HG02884 (cell line): ENCODE results near the gene COX14.
"Not testable (repeated sequence)": the region's sequence is repeated elsewhere in the genome, so short reads cannot be mapped to it uniquely, and the experiment has no call there.

Source experiments
- ATAC-seq: cut with Tn5 transposase; IDR thresholded peaks from one replicate; pipeline ENCODE4 v1.9.1; 2021; ENCODE audit warnings: mild to moderate bottlenecking, moderate library complexity; ENCODE audit not compliant: unreplicated experiment

The COX14 gene

DNA sequence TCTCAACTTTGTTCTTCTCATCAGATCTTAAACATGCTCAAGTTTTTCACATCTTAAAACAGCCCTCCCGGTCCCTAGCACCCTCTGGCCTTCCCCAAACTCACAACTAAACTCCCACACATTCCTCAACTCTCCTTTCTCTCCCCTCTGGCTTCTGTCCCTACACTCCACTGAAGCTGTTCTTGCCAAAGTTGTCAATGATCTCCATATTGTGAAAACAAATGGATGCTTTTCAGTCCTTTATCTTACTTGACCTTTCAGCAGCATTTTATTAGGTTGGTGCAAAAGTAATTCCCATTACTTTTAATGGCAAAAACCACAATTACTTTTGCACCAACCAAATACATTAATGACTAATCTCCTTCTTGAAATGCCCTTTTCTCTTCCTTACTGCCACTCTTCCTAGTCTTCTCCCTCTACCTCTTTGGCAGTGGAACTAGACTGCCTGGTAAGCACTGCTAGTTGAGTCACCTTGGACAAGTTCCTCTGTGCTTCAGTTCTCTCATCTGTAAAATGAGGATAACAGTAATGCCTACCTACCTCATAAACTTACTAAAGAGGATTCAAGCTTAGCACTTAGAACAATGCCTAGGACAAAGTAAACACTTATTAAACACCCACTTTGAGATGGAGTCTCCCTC, 39.1 kb downstream of the COX14 start:
- ATAC-seq, result no peak

GRCh38 chr12:50154947-50155346, 42.9 kb downstream of the COX14 start:
- ATAC-seq, result not testable (repeated sequence)

GRCh38 chr12:50156641-50157040, 44.6 kb downstream of the COX14 start:
- ATAC-seq, result no peak

DNA sequence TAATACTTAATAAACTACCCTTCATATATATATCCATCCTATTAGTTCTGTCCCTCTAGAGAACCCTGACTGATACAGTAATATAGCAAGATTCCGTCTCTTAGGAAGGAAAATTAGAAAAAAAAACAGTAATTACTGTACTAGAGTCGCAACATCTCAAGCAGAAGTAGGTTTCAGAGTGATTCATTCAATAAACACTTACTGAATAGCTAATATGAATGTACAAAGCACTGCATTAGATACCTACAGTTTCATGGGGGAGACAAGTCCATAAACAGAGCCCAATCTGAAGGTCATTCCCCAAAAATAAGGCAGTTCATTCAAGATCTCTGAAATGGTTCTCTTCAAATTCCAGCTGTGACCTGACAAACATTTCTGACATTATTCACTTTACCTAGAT, 45.2 kb downstream of the COX14 start:
- ATAC-seq, result no peak

GRCh38 chr12:50160643-50161042, 48.6 kb downstream of the COX14 start:
- no peak for ATAC-seq

DNA sequence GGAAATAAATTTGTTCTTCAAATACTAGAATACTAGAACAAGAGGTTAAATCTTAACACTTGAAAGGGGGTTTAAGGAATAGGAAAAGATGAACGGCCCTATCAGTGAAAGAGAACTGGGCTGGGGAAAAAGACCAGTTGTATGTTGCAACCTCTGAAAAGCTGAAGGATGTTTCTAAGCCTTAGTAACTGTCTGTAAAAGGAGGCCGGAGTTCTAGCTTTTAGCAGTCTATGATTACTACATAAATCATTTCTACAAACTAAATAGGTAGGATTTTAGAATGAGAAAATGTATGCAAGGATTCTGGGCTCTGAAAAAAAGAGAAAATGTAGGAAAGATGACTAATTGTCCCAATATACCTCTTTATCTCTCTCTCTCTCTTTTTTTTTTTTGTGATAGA, 50.2 kb downstream of the COX14 start:
- ATAC-seq, result no peak

- ATAC-seq, result no peak
Observed at GRCh38 chr12:50164963-50165362, 52.9 kb downstream of the COX14 start.

DNA sequence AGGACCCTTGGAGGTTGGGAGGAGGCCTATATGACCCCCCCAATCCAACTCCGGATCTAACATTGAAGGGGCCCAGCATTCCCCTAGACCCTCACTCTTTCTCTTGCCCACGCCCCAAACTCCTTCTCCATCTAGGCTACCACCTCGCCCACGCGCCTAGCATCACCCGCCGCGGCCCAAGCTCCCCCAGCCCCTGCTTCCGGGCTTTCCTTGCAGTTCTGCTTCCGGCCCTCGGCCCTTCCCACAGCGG, 54.7 kb downstream of the COX14 start:
- peak; percentile 37 for ATAC-seq

DNA sequence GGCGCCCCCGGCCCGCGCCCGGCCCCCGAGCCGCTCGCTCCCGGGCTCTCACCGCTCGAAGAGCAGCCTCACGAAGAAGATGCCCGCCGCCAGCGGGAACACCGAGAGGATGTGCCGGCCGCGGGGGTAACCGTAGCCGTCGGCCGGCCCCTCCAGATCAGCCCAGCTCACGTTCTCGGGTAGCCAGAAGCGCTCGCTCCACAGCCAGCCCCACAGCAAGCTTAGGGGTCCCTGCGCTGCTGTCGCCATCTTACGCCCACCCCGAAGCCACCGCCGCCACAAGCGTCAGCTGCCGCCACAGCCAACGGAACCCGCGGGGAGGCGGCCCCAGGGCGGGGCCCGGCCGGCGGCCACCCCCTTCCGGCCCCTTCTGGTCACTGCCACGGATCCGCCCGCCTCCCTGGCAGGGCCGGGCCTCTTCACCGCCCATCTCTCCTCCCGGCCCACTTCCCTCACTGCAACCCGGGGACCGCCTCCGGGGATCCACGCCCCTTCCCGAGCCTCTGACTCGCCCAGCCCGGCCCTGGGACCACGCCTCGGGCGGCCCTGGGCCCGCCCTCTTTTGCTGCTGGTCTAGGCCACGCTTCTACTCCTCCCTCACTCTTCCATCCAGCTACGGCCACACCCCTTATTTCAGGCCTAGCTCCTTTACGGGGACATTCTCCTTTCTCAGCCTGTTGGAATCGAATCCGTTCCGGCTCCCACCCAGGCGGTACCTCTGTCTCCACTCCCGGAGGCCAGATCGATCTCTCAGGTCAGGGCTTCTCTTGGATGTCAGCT, 55.2 kb downstream of the COX14 start, which contains the start of gene CERS5:
Gene CERS5, minus strand, starts transcription at position 321 of the 780 bp plus-strand sequence. Its CDS starts 72 bp downstream, at position 249.
- ATAC-seq, result peak; percentile 92
